ENCODE data around the gene FAM3D.

GRCh38 chr3:58622436-58622835 is 44.1 kb downstream of the FAM3D start:
- TF ChIP-seq CTCF (IDR thresholded peaks at IDR 0.05): no peak
- no peak for TF ChIP-seq POLR2A (IDR thresholded peaks at IDR 0.05)
